Measurements from ENCODE around the gene IGSF9.

DNA sequence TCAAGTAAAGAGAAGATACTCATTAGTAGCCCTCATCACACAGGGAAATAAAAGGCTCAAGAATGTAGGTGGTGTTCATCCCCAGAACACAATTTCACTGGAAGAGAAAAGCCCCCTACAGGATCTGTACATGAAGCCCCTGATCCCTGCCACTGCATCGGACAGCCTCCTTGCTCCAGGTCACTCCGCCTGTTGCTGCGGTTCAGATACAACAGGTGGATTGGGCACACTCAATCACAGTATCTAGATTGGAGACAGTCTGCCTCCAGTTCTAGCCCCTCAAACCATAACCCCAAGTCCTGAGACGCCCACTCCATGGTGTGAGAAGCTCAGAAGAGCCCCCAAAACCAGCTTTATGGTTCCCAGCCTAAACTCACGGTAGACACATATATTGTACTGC, 7.5 kb upstream of the IGSF9 start:
- TF ChIP-seq, protein P1, sequence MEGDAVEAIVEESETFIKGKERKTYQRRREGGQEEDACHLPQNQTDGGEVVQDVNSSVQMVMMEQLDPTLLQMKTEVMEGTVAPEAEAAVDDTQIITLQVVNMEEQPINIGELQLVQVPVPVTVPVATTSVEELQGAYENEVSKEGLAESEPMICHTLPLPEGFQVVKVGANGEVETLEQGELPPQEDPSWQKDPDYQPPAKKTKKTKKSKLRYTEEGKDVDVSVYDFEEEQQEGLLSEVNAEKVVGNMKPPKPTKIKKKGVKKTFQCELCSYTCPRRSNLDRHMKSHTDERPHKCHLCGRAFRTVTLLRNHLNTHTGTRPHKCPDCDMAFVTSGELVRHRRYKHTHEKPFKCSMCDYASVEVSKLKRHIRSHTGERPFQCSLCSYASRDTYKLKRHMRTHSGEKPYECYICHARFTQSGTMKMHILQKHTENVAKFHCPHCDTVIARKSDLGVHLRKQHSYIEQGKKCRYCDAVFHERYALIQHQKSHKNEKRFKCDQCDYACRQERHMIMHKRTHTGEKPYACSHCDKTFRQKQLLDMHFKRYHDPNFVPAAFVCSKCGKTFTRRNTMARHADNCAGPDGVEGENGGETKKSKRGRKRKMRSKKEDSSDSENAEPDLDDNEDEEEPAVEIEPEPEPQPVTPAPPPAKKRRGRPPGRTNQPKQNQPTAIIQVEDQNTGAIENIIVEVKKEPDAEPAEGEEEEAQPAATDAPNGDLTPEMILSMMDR (IDR thresholded peaks at IDR 0.05), result no peak
- TF ChIP-seq POLR2A (IDR thresholded peaks at IDR 0.05; ENCODE audit: low read depth), result no peak
- TF ChIP-seq POLR2AphosphoS5 (IDR thresholded peaks at IDR 0.05), result no peak
